ENCODE measurements around the gene COL4A5. TPM values are rescaled to one million over a fixed set of nuclear protein-coding genes. Genes with fewer than 3 reads are reported as not detected.
"Not testable (repeated sequence)": the region's sequence is repeated elsewhere in the genome, so short reads cannot be mapped to it uniquely, and the experiment has no call there.

Gene COL4A5
- 96.9 and 111 TPM in 2 replicates for total RNA-seq
- long read RNA-seq, partial matches to known transcripts = 19 of 27 reads
- long read RNA-seq, other reads (novel, unspliced or antisense) = 6 of 27 reads

DNA sequence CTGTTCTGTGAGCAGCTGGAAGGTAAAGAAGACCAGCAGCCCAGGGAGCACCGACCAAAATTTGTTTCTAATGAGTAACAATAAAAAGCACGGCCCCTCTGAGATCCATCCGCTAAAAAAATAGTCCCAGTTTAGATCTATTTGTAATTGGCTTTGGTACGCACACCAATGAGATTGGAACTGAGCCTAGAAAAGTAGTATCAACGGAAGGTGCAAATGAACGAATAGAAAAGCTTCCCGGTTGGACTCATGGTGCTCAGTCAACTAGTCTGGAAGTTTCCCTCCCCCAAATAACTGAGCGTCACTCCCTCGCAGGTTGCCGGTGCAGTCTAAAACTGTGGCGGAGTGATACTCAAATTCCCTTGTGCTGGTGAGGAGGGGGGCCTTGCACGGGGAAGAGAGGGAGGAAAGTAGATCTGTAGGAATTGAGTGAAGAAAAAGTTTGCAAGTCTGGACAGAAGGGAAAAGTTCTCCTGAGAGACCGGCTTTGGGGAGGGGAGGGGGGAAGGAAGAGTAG, at the start of gene COL4A5:
TSS of gene COL4A5 (plus strand) at position 413 of the 517 bp plus-strand sequence. CDS start 288 bp downstream, outside the sequence.
- Mint-ChIP-seq H3K4me1 (peaks cover 68% of the 10 kb centered on the region), H3K27me3 (ENCODE audit: low read depth) (peaks cover 6% of the 10 kb centered on the region), H3K9me3 (no peaks in the 10 kb centered on the region), H3K27ac (ENCODE audit: unreplicated experiment) (peak within 1 kb of the TSS; percentile 91), H3K4me3 (peak within 1 kb of the TSS; percentile 98), H3K36me3 (ENCODE audit: low read depth) (peaks cover 4% of the 10 kb centered on the region)
- peak; percentile 57 for DNase-seq (ENCODE audit: low read depth, low spot score)
- TF ChIP-seq, protein P1, sequence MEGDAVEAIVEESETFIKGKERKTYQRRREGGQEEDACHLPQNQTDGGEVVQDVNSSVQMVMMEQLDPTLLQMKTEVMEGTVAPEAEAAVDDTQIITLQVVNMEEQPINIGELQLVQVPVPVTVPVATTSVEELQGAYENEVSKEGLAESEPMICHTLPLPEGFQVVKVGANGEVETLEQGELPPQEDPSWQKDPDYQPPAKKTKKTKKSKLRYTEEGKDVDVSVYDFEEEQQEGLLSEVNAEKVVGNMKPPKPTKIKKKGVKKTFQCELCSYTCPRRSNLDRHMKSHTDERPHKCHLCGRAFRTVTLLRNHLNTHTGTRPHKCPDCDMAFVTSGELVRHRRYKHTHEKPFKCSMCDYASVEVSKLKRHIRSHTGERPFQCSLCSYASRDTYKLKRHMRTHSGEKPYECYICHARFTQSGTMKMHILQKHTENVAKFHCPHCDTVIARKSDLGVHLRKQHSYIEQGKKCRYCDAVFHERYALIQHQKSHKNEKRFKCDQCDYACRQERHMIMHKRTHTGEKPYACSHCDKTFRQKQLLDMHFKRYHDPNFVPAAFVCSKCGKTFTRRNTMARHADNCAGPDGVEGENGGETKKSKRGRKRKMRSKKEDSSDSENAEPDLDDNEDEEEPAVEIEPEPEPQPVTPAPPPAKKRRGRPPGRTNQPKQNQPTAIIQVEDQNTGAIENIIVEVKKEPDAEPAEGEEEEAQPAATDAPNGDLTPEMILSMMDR (conservative IDR thresholded peaks at IDR 0.05) = no peak

DNA sequence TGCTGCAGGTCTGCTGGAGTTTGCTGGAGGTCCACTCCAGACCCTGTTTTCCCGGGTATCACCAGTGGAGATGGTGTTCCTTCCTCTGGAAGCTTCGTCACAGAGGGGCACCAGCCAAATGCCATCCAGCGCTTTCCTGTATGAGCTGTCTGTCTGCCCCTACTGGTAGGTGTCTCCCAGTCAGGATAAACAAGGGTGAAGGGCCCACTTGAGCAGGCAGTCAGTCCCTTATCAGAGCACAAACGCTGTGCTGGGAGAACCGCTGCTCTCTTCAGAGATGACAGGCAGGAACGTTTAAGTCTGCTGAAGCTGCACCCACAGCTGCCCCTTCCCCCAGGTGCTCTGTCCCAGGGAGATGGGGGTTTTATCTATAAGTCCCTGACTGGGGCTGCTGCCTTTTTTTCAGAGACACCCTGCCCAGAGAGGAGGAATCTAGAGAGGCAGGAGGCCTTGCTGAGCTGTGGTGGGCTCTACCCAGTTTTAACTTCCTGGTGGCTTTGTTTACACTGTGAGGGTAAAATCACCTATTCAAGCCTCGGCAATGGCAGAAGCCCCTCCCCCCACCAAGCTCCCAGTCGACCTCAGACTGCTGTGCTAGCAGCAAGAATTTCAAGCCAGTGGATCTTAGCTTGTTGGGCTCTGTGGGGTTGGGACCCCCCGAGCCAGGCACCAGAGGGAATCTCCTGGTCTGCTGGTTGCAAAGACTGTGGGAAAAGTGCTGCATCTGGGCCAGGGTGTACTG, 48.5 kb upstream of the COL4A5 start:
- DNase-seq (ENCODE audit: low read depth, low spot score); H3K4me1 Mint-ChIP-seq; H3K9me3 Mint-ChIP-seq; H3K36me3 Mint-ChIP-seq (ENCODE audit: low read depth); H3K4me3 Mint-ChIP-seq; H3K27ac Mint-ChIP-seq (ENCODE audit: unreplicated experiment); H3K27me3 Mint-ChIP-seq (ENCODE audit: low read depth): not testable (repeated sequence)

DNA sequence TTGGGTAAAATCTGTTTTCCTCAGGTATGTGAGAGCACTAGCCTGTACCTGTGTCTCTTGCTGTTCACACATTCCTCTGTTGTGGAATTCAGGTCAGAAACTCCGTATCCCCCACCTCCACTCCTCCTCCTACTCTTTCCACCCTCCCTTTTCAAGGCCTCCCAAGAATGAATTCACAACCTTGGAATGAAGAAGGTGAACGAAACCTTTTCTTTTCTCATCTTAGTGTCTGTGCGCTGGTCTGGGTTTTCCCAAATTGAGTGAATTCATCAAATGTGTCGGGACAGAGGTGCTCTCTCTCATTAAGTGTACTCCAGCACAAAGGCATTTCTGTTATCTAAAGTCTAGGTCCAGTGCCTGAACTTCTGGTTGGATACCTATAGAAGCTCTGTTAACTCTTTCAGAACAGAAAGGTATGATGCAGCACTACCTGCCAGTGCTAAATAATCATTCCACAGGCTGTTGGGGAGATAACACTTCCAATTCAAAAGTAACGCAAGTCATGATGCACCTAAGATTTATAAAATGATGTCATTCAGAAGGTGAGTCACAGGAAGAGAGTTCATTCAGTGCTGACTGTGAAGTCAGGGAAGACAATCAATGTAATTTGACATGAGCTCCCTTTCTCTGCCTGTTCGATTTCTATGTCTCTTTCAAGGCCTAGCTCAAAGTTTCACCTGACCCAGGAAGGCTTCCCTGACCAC, 43.3 kb upstream of the COL4A5 start:
- no peaks in the 10 kb centered on the region for H3K27me3 Mint-ChIP-seq (ENCODE audit: low read depth)
- no peak overlapping the region for H3K27ac Mint-ChIP-seq (ENCODE audit: unreplicated experiment)
- no peak overlapping the region for H3K4me3 Mint-ChIP-seq
- no peak for DNase-seq (ENCODE audit: low read depth, low spot score)
- H3K4me1 Mint-ChIP-seq = peaks cover 10% of the 10 kb centered on the region
- H3K36me3 Mint-ChIP-seq (ENCODE audit: low read depth) = no peaks in the 10 kb centered on the region
- TF ChIP-seq, protein P1 (conservative IDR thresholded peaks at IDR 0.05) = no peak
- no peaks in the 10 kb centered on the region for H3K9me3 Mint-ChIP-seq

DNA sequence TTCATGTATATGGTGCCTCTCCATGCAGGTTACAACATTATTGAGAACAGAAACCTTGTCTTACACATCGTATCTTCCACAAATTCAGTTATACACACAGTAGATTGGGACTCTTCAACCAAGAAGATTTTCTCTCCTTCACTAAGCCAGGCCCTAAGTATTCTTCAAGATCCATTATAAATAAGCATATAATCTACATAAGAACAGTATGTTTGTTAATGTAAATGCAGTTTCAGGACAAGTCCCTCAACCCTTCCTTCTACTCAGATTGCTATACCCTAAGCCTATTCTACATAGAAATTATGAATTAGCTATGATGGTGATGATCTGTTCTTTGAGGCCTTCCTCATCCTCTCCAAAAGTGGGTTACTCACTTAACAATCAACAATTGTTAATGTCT, 42.7 kb upstream of the COL4A5 start:
- TF ChIP-seq, protein P1 (conservative IDR thresholded peaks at IDR 0.05) = no peak
- H3K4me3 Mint-ChIP-seq = no peak overlapping the region
- no peak overlapping the region for H3K27ac Mint-ChIP-seq (ENCODE audit: unreplicated experiment)
- H3K36me3 Mint-ChIP-seq (ENCODE audit: low read depth) = no peaks in the 10 kb centered on the region
- no peak for DNase-seq (ENCODE audit: low read depth, low spot score)
- peaks cover 10% of the 10 kb centered on the region for H3K4me1 Mint-ChIP-seq
- no peaks in the 10 kb centered on the region for H3K27me3 Mint-ChIP-seq (ENCODE audit: low read depth)
- H3K9me3 Mint-ChIP-seq = no peaks in the 10 kb centered on the region

DNA sequence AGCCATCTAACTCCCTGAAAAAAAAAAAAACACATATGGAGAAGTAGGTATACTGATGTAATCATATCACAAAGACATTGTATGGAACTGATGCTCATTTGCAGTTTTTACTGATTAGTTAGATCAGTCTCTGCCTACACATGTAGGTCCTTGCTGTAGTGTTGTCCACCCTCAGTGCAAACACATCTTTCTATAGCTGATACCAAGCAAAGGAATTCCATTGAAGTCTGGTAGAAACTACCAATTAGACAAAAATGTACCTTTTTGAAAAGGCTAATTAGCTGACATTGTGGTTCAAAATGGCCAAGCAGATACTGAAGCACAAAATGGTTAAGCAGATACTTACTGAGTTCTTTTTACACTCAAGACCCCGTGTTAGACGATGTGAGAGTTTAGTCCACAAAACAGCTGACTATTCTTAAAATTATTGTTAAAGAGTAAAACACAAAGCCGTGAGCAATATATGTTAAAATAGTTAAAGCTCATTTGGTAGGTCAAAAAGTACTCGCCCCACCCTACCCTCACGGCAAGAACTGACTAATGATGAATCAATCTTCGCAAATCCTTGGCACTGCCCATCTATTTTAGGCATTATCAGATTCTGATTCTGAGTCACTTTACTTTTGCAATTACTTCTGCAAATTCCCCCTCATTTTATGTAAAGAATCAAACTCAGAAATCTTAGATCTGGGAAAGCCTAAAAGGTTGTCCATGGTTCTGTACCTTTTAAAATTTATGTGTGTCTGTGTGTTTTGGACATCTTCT, 41.8 kb upstream of the COL4A5 start:
- Mint-ChIP-seq H3K9me3 (no peaks in the 10 kb centered on the region), H3K27me3 (ENCODE audit: low read depth) (no peaks in the 10 kb centered on the region), H3K4me1 (peaks cover 10% of the 10 kb centered on the region), H3K36me3 (ENCODE audit: low read depth) (no peaks in the 10 kb centered on the region), H3K4me3 (no peak overlapping the region), H3K27ac (ENCODE audit: unreplicated experiment) (no peak overlapping the region)
- no peak for DNase-seq (ENCODE audit: low read depth, low spot score)
- TF ChIP-seq, protein P1 (conservative IDR thresholded peaks at IDR 0.05) = no peak

Data from neural crest cell (in vitro differentiated cells).